ENCODE data around the gene RNLS.
"Not testable (repeated sequence)": the region's sequence is repeated elsewhere in the genome, so short reads cannot be mapped to it uniquely, and the experiment has no call there.

Gene RNLS

DNA sequence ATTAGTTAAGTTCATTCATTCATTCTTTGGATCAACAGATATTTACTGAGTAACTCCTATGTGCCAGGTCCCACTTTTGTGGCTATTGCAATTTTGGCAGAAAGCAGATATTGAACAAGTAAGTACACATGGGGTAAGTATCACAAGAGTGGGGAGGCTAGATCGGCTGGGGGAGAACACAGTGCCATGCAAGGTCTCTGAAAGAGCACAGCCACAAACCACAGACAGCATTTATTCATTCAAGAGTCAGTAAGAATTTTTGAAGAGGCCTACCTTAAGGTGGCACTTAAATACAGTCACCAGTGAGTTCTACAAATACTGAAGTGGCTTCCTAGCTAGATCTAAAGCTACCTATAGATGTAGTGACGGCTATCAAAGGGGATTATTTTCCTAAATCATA lies 304.2 kb downstream of the RNLS start:
- no peak for DNase-seq (ENCODE audit: low read depth)
- TF ChIP-seq, protein P1, sequence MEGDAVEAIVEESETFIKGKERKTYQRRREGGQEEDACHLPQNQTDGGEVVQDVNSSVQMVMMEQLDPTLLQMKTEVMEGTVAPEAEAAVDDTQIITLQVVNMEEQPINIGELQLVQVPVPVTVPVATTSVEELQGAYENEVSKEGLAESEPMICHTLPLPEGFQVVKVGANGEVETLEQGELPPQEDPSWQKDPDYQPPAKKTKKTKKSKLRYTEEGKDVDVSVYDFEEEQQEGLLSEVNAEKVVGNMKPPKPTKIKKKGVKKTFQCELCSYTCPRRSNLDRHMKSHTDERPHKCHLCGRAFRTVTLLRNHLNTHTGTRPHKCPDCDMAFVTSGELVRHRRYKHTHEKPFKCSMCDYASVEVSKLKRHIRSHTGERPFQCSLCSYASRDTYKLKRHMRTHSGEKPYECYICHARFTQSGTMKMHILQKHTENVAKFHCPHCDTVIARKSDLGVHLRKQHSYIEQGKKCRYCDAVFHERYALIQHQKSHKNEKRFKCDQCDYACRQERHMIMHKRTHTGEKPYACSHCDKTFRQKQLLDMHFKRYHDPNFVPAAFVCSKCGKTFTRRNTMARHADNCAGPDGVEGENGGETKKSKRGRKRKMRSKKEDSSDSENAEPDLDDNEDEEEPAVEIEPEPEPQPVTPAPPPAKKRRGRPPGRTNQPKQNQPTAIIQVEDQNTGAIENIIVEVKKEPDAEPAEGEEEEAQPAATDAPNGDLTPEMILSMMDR (IDR thresholded peaks at IDR 0.05; ENCODE audit: control insufficient read depth, insufficient read depth, low read depth, low read length, missing control alignments), result no peak
- no peak overlapping the region for H3K4me3 ChIP-seq (ENCODE audit: control insufficient read depth, low read depth, low read length)

DNA sequence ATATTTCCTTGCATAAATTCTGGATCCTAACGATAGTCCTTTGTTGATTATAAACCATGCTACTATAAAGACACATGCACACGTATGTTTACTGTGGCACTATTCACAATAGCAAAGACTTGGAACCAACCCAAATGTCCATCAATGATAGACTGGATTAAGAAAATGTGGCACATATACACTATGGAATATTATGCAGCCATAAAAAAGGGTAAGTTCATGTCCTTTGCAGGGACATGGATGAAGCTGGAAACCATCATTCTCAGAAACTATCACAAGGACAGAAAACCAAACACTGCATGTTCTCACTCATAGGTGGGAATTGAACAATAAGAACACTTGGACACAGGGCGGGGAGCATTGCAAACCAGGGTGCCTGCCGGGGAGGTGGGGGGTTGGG lies 306.2 kb downstream of the RNLS start:
- DNase-seq (ENCODE audit: low read depth); H3K4me3 ChIP-seq (ENCODE audit: control insufficient read depth, low read depth, low read length): not testable (repeated sequence)

DNA sequence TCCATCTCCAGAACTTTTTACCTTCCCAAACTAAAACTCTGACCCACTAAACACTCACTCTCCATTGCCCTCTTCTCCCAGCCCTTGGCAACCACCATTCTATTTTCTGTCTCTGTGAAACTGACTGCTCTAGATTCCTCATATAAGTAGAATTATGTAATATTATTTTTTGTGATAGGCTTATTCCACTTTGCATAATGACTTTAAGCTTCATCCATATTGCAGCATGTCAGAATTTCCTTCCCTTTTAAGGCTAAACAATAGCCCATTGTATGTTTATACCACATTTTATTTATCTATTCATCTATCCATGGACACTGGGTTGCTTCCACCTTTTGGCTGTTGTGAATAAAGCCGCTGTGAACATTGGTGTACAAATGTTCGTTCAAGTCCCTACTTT lies 308.8 kb downstream of the RNLS start:
- TF ChIP-seq, protein P1 (IDR thresholded peaks at IDR 0.05; ENCODE audit: control insufficient read depth, insufficient read depth, low read depth, low read length, missing control alignments), result no peak
- DNase-seq (ENCODE audit: low read depth), result no peak
- no peak overlapping the region for H3K4me3 ChIP-seq (ENCODE audit: control insufficient read depth, low read depth, low read length)

DNA sequence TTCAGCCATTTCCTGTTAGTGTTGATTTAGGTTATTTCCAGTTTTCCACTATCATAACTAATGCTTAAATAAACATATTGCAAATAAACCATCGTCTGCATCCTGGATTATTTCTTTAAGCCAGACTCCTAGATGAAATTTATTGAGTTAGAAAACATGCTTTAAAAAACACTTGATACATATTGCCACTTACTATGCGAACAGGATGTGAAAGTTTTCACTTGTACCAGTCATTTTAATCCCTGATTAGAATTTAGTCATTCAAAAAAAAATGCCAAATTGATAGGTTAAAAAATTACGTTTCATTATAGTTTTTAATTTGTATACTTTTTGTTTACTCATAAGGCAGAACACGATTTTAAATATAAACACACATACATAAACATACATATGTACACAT lies 309.6 kb downstream of the RNLS start:
- no peak overlapping the region for H3K4me3 ChIP-seq (ENCODE audit: control insufficient read depth, low read depth, low read length)
- TF ChIP-seq, protein P1 (IDR thresholded peaks at IDR 0.05; ENCODE audit: control insufficient read depth, insufficient read depth, low read depth, low read length, missing control alignments), result no peak
- no peak for DNase-seq (ENCODE audit: low read depth)

DNA sequence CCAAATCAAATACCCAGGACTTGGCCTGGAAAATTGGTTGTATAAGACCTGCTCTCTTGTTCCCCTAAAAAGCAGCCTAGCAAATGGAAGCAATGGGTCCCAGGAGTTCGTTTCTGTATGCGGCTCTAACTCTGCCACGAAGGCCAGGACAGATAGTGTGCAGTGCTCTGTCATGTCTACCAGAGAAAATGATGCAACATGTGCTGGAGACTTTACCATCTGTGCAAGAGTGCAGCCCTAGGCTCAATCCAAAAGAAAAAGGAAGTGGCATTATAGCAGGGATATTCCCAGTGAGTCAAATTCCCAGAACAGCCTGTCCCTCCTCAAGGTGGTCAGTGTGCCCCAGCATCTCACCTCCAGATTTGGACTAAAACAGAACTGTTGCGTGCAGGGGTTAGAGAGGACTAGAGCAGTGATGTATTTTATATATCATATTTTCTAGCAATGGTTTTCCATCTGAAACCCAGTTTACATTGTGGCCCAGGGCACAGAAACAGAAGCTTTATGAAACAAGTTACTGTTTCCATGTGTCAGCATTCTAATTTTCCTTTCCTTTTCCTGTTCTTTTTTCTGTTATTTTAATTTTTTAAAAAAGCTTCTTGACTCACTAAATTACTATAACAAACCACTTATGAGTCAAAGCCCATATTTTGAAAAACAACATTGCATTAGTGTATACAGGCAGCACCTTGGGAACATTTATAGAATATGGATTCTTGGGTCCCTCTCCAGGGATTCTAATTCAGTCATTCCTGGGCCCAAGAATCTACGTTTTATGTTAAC lies 311.2 kb downstream of the RNLS start:
- TF ChIP-seq, protein P1 (IDR thresholded peaks at IDR 0.05; ENCODE audit: control insufficient read depth, insufficient read depth, low read depth, low read length, missing control alignments), result no peak
- no peak overlapping the region for H3K4me3 ChIP-seq (ENCODE audit: control insufficient read depth, low read depth, low read length)
- no peak for DNase-seq (ENCODE audit: low read depth)

DNA sequence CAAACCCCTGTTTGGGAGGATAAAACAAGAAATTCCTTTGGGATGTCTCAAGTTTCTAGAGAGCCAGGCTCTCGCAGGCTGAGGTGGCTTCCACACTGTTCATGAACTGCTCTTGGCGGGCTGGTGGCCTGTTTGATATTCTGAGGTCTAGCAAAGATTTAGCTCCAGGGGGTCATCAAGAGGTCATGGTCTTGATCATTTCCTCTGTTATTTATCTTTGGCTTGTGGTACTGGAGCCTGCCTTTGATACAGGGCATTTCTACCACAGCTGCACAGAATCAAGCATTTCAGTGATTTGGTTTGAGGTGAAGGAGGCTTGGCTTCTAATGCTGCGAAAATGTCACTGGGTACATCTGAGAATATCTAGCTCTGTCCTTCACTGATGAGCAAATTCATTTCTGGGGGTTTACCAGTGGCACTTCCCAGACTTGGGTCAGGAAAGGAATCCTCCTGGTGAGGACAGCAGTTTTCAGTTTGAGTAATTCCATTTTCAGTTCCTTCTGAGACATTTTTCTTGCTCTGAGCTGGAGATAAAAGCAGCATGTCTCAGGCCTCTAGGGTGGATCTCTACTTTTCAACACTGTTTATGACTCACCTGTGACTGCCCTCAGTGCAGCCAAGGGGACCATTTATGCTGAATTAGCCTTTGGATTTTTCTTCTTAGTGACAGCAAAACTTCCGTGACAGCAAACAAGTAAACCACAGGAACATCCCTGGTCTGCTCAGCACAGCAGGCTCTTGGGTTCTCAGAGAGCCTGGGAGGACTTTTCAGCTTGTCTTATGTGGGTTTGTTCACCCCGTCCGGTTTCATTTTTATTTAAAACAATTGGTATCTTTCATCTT lies 312.0 kb downstream of the RNLS start:
- no peak for DNase-seq (ENCODE audit: low read depth)
- TF ChIP-seq, protein P1 (IDR thresholded peaks at IDR 0.05; ENCODE audit: control insufficient read depth, insufficient read depth, low read depth, low read length, missing control alignments), result no peak
- H3K4me3 ChIP-seq (ENCODE audit: control insufficient read depth, low read depth, low read length), result no peak overlapping the region

Data from AG09309 (cell line).